Upper lobe of left lung (tissue), 4 donors: Measurements from ENCODE around the gene MRPL18.

Experiments used
- EP300 ChIP-seq, 4 donors: sonication (generic); formaldehyde crosslinking; IDR thresholded peaks; one replicate each; pipeline ENCODE4 v1.5.1; 2017; ENCODE audit warnings: antibody characterized with exemption in 4 of 4, control low read depth in 2 of 4
- POLR2A ChIP-seq, 4 donors: fragments of 450-650 bp; IDR thresholded peaks; one replicate each; pipeline ENCODE4 v1.5.1; 2016 to 2017; ENCODE audit warnings: antibody characterized with exemption in 4 of 4, mild to moderate bottlenecking in 2 of 4
- POLR2AphosphoS5 ChIP-seq, 2 donors: sonication (generic); formaldehyde crosslinking; IDR thresholded peaks; one replicate each; pipeline ENCODE4 v1.5.1; 2017; ENCODE audit warnings: antibody characterized with exemption in 2 of 2
- TF ChIP-seq, protein P1 (sequence below), 6 experiments: fragments of 450-650 bp in 4 of 6; fragments of 200-600 bp in 2 of 6; sonication (generic) in 2 of 6; IDR thresholded peaks; one replicate each; pipeline ENCODE4 v1.5.1; 2016 to 2019; ENCODE audit warnings: antibody characterized with exemption in 6 of 6

DNA sequence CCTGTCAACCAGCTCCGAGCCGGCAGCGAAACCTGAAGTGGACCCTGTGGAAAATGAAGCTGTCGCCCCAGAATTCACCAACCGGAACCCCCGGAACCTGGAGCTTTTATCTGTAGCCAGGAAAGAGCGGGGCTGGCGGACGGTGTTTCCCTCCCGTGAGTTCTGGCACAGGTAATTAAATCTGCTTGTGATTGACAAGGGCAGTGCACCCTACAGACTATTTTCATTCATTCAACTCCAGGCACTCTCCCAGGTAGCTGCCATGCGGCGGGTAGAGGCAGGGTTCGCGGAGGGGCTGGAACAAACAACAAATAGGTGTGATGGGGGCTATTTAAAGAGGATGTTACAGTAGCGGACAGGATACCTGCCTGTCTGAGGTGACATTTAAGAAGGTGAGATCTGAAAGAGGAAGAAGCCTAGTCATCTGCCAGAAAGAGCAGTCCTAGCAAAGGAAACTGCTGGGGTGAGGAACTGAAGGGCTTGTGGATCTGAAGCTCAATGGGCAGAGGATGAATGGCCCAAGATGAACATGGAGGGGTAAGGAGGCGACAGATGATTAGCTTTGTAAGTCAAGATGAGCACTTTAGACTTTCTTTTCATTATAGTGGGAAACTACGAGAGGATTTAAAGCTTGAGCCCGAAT is 810 bp downstream of the MRPL18 start:
- TF ChIP-seq, protein P1, sequence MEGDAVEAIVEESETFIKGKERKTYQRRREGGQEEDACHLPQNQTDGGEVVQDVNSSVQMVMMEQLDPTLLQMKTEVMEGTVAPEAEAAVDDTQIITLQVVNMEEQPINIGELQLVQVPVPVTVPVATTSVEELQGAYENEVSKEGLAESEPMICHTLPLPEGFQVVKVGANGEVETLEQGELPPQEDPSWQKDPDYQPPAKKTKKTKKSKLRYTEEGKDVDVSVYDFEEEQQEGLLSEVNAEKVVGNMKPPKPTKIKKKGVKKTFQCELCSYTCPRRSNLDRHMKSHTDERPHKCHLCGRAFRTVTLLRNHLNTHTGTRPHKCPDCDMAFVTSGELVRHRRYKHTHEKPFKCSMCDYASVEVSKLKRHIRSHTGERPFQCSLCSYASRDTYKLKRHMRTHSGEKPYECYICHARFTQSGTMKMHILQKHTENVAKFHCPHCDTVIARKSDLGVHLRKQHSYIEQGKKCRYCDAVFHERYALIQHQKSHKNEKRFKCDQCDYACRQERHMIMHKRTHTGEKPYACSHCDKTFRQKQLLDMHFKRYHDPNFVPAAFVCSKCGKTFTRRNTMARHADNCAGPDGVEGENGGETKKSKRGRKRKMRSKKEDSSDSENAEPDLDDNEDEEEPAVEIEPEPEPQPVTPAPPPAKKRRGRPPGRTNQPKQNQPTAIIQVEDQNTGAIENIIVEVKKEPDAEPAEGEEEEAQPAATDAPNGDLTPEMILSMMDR (IDR thresholded peaks at IDR 0.05): no peak
- TF ChIP-seq POLR2A (IDR thresholded peaks at IDR 0.05) (no peak), EP300 (IDR thresholded peaks at IDR 0.05) (no peak), POLR2AphosphoS5 (IDR thresholded peaks at IDR 0.05) (no peak)
